MCF 10A (cell line): ENCODE measurements around the gene SLC2A6. TPM values are rescaled to one million over a fixed set of nuclear protein-coding genes. Genes with fewer than 3 reads are reported as not detected.

Source experiments
- BruUV-seq: library from RNA; stranded (reverse); fragments of 400-500 nt; replicated peaks from 2 replicates; lab custom pipeline; 2021; lab: Mats Ljungman, UMichigan
- CTCF ChIA-PET: fragments of 300-600 bp; sonication (Branson Sonifier 250); formaldehyde crosslinking; extraction: SDS; loops from one replicate; lab custom pipeline; 2021; ENCODE audit warnings: antibody characterized with exemption, inconsistent platforms; lab: Yijun Ruan, JAX
- POLR2A ChIA-PET: fragments of 300-600, 350-650 bp; sonication (Branson Sonifier 250); formaldehyde crosslinking; extraction: SDS; loops from one replicate; lab custom pipeline; 2020; ENCODE audit warnings: antibody characterized with exemption, inconsistent platforms; lab: Yijun Ruan, JAX
- DNase-seq: peaks from one replicate; pipeline ENCODE4 v3.0.0-alpha.2; 2018; ENCODE audit not compliant: unreplicated experiment
- H3K27ac Mint-ChIP-seq: one replicate; pipeline ENCODE4 v1.8.0; 2022; ENCODE audit warnings: mild to moderate bottlenecking, low read depth, mixed read lengths; ENCODE audit not compliant: unreplicated experiment
- H3K27me3 Mint-ChIP-seq: one replicate; pipeline ENCODE4 v1.8.0; 2022; ENCODE audit warnings: mixed read lengths; ENCODE audit not compliant: insufficient read depth, unreplicated experiment
- H3K36me3 Mint-ChIP-seq: one replicate; pipeline ENCODE4 v1.8.0; 2022; ENCODE audit warnings: mild to moderate bottlenecking, moderate library complexity, mixed read lengths; ENCODE audit not compliant: insufficient read depth, unreplicated experiment
- H3K4me1 Mint-ChIP-seq: one replicate; pipeline ENCODE4 v1.8.0; 2022; ENCODE audit warnings: mixed read lengths; ENCODE audit not compliant: insufficient read depth, unreplicated experiment
- H3K4me3 Mint-ChIP-seq: one replicate; pipeline ENCODE4 v1.8.0; 2022; ENCODE audit warnings: mild to moderate bottlenecking, moderate library complexity, mixed read lengths; ENCODE audit not compliant: unreplicated experiment
- H3K9me3 Mint-ChIP-seq: one replicate; pipeline ENCODE4 v1.8.0; 2022; ENCODE audit warnings: mixed read lengths; ENCODE audit not compliant: unreplicated experiment
- CTCF ChIP-seq: fragments of 200-600 bp; IDR thresholded peaks from one replicate; pipeline ENCODE4 v1.8.0; 2022; ENCODE audit warnings: antibody characterized with exemption, mild to moderate bottlenecking; ENCODE audit not compliant: unreplicated experiment
- intact Hi-C: fragments of 100-400 bp; cut with micrococcal nuclease; formaldehyde crosslinking; loops from 2 replicates; pipeline ENCODE4 v1.14.1; 2022
- total RNA-seq: library from RNA; stranded (reverse); gene quantifications from 2 replicates; pipeline ENCODE4 v1.2.3, GENCODE V29; 2022

SLC2A6 gene
- total RNA-seq, 1 experiment from 2014 or later, result 0.42 TPM

- Mint-ChIP-seq H3K36me3 (no peaks in the 10 kb centered on the region), H3K4me3 (no peak overlapping the region), H3K27me3 (peaks cover 40% of the 10 kb centered on the region), H3K27ac (no peak overlapping the region), H3K9me3 (no peaks in the 10 kb centered on the region), H3K4me1 (no peaks in the 10 kb centered on the region)
- no peak for TF ChIP-seq CTCF
- no peak for DNase-seq
- ChIA-PET POLR2A (no interaction called here), CTCF (interaction anchor here (1.2 kb wide), 1 partner anchor 24 kb away, joined by 3 read pairs; no protein-coding TSS in a partner anchor)
- intact Hi-C loops, result no loop called here
- no TSS peak for BruUV-seq
These were observed 52.9 kb downstream of the SLC2A6 start for GRCh38 chr9:133426011-133426410.

GRCh38 chr9:133425049-133425632, 53.8 kb downstream of the SLC2A6 start:
- no TSS peak for BruUV-seq

GRCh38 chr9:133424187-133424586, 54.7 kb downstream of the SLC2A6 start:
- no peak for TF ChIP-seq CTCF
- H3K27ac Mint-ChIP-seq, result no peak overlapping the region
- H3K9me3 Mint-ChIP-seq, result no peaks in the 10 kb centered on the region
- no peak overlapping the region for H3K4me3 Mint-ChIP-seq
- H3K27me3 Mint-ChIP-seq, result peaks cover 40% of the 10 kb centered on the region
- BruUV-seq, result no TSS peak
- H3K36me3 Mint-ChIP-seq, result no peaks in the 10 kb centered on the region
- H3K4me1 Mint-ChIP-seq, result peaks cover 3% of the 10 kb centered on the region
- ChIA-PET CTCF (no interaction called here), POLR2A (no interaction called here)
- intact Hi-C loops, result no loop called here
- no peak for DNase-seq

More at GRCh38 chr9:133425049-133425632, 53.8 kb downstream of the SLC2A6 start:
- Mint-ChIP-seq H3K9me3 (no peaks in the 10 kb centered on the region), H3K36me3 (no peaks in the 10 kb centered on the region), H3K4me3 (no peak overlapping the region), H3K4me1 (no peaks in the 10 kb centered on the region), H3K27ac (no peak overlapping the region), H3K27me3 (peaks cover 40% of the 10 kb centered on the region)
- CTCF ChIA-PET, result interaction anchor here (1.2 kb wide), 1 partner anchor 23 kb away, joined by 3 read pairs; no protein-coding TSS in a partner anchor
- DNase-seq, result no peak
- no peak for TF ChIP-seq CTCF
- intact Hi-C loops, result no loop called here
- POLR2A ChIA-PET, result no interaction called here

GRCh38 chr9:133423216-133423615, 55.7 kb downstream of the SLC2A6 start:
- intact Hi-C loops, result no loop called here
- no TSS peak for BruUV-seq
- Mint-ChIP-seq H3K27me3 (peaks cover 40% of the 10 kb centered on the region), H3K9me3 (no peaks in the 10 kb centered on the region), H3K4me3 (no peak overlapping the region), H3K36me3 (no peaks in the 10 kb centered on the region), H3K27ac (no peak overlapping the region), H3K4me1 (peaks cover 7% of the 10 kb centered on the region)
- no peak for DNase-seq
- POLR2A ChIA-PET, result no interaction called here
- no peak for TF ChIP-seq CTCF
- CTCF ChIA-PET, result interaction anchor here (0.7 kb wide), 1 partner anchor 21 kb away, joined by 3 read pairs; no protein-coding TSS in a partner anchor
